Ovary (tissue), 9 donors: ENCODE data around the gene CCDC78. TPM values are rescaled to one million over a fixed set of nuclear protein-coding genes. Genes with fewer than 3 reads are reported as not detected.

Source experiments
- DNase-seq, 5 donors: peaks; one replicate each; pipeline ENCODE4 v3.0.0-alpha.2; 2019 to 2020
- H3K27ac ChIP-seq, 2 donors: fragments of 200-600 bp; one replicate each; pipeline versions ENCODE4 v1.5.1 to v1.8.0; 2019 to 2022
- H3K27me3 ChIP-seq: fragments of 200-600 bp; one replicate; pipeline ENCODE4 v1.8.0; 2022
- H3K36me3 ChIP-seq: fragments of 200-600 bp; sonication (generic); one replicate; pipeline ENCODE4 v1.5.1; 2019
- H3K4me1 ChIP-seq: one replicate; pipeline ENCODE4 v1.8.1; 2013; ENCODE audit warnings: mild to moderate bottlenecking, moderate library complexity; ENCODE audit not compliant: insufficient read depth
- H3K4me3 ChIP-seq: fragments of 200-600 bp; sonication (generic); one replicate; pipeline ENCODE4 v1.5.1; 2017
- H3K9me3 ChIP-seq, 2 donors: fragments of 200-600 bp in 1 of 2; sonication (generic) in 1 of 2; one replicate each; pipeline versions ENCODE4 v1.5.1 to v1.8.1; 2013 to 2019; ENCODE audit warnings: mild to moderate bottlenecking in 1 of 2, moderate library complexity in 1 of 2
- CTCF ChIP-seq, 3 donors: fragments of 450-650 bp in 2 of 3; fragments of 200-600 bp in 1 of 3; IDR thresholded peaks; one replicate each; pipeline versions ENCODE4 v1.5.1 to v1.8.0; 2016 to 2022; ENCODE audit warnings: antibody characterized with exemption in 3 of 3, mild to moderate bottlenecking in 1 of 3
- EP300 ChIP-seq: sonication (generic); formaldehyde crosslinking; IDR thresholded peaks from one replicate; pipeline ENCODE4 v1.6.1; 2017; ENCODE audit warnings: antibody characterized with exemption
- POLR2A ChIP-seq: fragments of 450-650 bp; IDR thresholded peaks from one replicate; pipeline ENCODE4 v1.6.1; 2017; ENCODE audit warnings: antibody characterized with exemption, mild to moderate bottlenecking, moderate library complexity
- WGBS, 3 donors: extraction: QIAGEN DNeasy Blood & Tissue Kit in 1 of 3; methylation state at CpG; one replicate each; pipeline versions ENCODE4 v1.1.5 to v1.1.7; 2013 to 2017; 5-methylcytosine and 5-hydroxymethylcytosine counted together
- intact Hi-C, 4 donors: fragments of 100-400 bp; cut with DNase I; formaldehyde crosslinking; loops; one replicate each; pipeline versions ENCODE4 v1.11.0 to v1.15.1; 2022 to 2023
- polyA plus RNA-seq, 2 donors: library from polyadenylated mRNA; stranded (reverse); fragments of 200-250 nt in 1 of 2; fragments of 350-450 nt in 1 of 2; fragmentation: Illumina TruSeq in 1 of 2; extraction: RNeasy Lipid Tissue Mini Kit (QIAGEN cat#74804) in 1 of 2; gene quantifications; one replicate each; pipeline ENCODE4 v1.2.3, GENCODE V29; 2013 to 2014
- total RNA-seq, 7 donors: library from RNA; depleted of rRNA in 2 of 7; stranded (reverse); fragments of >200 nt in 2 of 7; fragmentation: NEBNext Ultra II Directional in 3 of 7; extraction: Animal tissue kit (Norgen Biotek cat#: 25700) in 3 of 7; gene quantifications; one replicate each; pipeline versions ENCODE4 v1.1.0 to v1.2.4, GENCODE V29; 2016 to 2023
- donor health status: DM: no; HTN: no; CAD: no; lungs with moderate emphysema.
- donor health status: DM: no; HTN: no; CAD: no.
- donor health status: Bipolar disorder and iron deficiency.
- donor health status: DM: yes; HTN: yes; CAD: no.
- donor health status: DM: no; HTN: no; CAD: no.
- donor health status: DM: yes; HTN: yes; CAD: no.

Gene CCDC78
- total and polyA plus RNA-seq, 9 donors, result 0.40 to 44.3 (median 4.6) TPM; not detected in 2

- Histone ChIP-seq H3K27ac (peak within 1 kb of the TSS in 1 of 2 donors; percentile 36), H3K27me3 (no peaks in the 10 kb centered on the region), H3K9me3 (no peaks in the 10 kb centered on the region), H3K4me1 (peaks cover 30% of the 10 kb centered on the region), H3K4me3 (peak within 1 kb of the TSS; percentile 59), H3K36me3 (no peaks in the 10 kb centered on the region)
- peak in 1 of 3 donors; percentile 13 for TF ChIP-seq CTCF (IDR thresholded peaks at IDR 0.05)
- TF ChIP-seq POLR2A, result no peak
- intact Hi-C loops, result no loop called here
- peak; percentile 97 to 99 (median 98) for DNase-seq
- 1 to 7% (median 1%) methylated on average over 23 to 91 of the region's 91 CpGs for WGBS, 3 donors
Measured at GRCh38 chr16:684071-684794, 42.0 kb downstream of the CCDC78 start, which contains the start of gene JMJD8. Gene JMJD8 (minus strand): TSS chr16:684334. CDS start chr16:684319, 15 bp downstream.

GRCh38 chr16:683396-684070 is 42.7 kb downstream of the CCDC78 start:
- H3K4me3 ChIP-seq, result peak overlapping the region; percentile 59

DNA sequence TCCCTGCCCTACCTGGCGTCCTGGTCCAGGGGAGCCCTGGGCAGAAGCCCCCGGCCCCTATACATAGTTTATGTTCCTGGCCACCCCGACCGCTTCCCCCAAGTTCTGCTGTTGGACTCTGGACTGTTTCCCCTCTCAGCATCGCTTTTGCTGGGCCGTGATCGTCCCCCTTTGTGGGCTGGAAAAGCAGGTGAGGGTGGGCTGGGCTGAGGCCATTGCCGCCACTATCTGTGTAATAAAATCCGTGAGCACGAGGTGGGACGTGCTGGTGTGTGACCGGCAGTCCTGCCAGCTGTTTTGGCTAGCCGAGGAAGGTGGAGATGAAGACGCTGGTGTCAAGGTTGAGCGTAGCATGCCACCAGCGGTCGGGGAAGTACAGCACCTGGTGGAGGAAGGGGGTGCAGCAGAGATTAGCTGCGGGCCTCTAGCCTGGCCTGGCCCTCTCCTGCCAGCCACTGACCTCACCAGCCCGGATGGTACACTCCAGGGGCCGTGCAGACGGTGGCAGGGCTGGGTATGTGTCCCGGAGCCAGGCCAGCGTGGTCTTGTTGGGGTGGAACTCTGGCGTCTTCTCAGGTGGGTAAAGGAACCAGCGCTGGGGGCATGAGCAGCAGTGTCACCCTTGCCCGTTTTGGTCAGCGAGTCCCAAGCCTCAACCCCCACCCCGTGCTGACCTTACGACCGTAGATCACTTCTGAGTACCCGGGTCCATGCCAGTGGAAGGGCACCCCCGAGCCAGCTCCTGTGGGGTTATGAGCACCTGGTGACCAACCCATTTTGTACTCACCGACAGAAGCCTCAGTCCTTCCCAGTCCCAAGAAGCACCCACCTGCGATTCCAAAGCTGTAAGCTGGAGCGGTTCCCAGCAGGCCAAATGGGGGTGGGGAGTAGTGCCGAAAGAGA is 43.5 kb downstream of the CCDC78 start:
- H3K36me3 ChIP-seq, result no peaks in the 10 kb centered on the region
- no peaks in the 10 kb centered on the region for H3K27me3 ChIP-seq
- WGBS, 3 donors, result 61 to 70% (median 62%) methylated on average over 36 of the region's 36 CpGs
- no peaks in the 10 kb centered on the region for H3K9me3 ChIP-seq
- TF ChIP-seq POLR2A, result no peak
- TF ChIP-seq CTCF (IDR thresholded peaks at IDR 0.05), result peak in 1 of 3 donors; percentile 7
- no peak for TF ChIP-seq EP300
- intact Hi-C loops, result no loop called here
- H3K27ac ChIP-seq, result no peak overlapping the region
- H3K4me1 ChIP-seq, result peaks cover 27% of the 10 kb centered on the region
- no peak overlapping the region for H3K4me3 ChIP-seq
- peak in 3 of 5 donors; percentile 29 to 51 (median 44) for DNase-seq

More at GRCh38 chr16:683396-684070, 42.7 kb downstream of the CCDC78 start:
- WGBS, 3 donors, result 10 to 18% (median 11%) methylated on average over 27 to 57 of the region's 57 CpGs
- no peaks in the 10 kb centered on the region for H3K27me3 ChIP-seq
- TF ChIP-seq EP300 (no peak), POLR2A (no peak), CTCF (IDR thresholded peaks at IDR 0.05) (no peak)
- H3K27ac ChIP-seq, result peak overlapping the region in 1 of 2 donors; percentile 36
- no peaks in the 10 kb centered on the region for H3K36me3 ChIP-seq
- peak in 4 of 5 donors; percentile 28 to 57 (median 54) for DNase-seq
- intact Hi-C loops, result no loop called here
- no peaks in the 10 kb centered on the region for H3K9me3 ChIP-seq
- H3K4me1 ChIP-seq, result peaks cover 28% of the 10 kb centered on the region
